Smooth muscle cell (in vitro differentiated cells): ENCODE data around the gene LMF1. TPM values are rescaled to one million over a fixed set of nuclear protein-coding genes. Genes with fewer than 3 reads are reported as not detected.

Experiments
- DNase-seq: peaks from one replicate; lab custom pipeline; 2025; ENCODE audit not compliant: unreplicated experiment; lab: John Stamatoyannopoulos, UW
- H2AFZ ChIP-seq: fragments of 200-600 bp; sonication (generic); 2 replicates; pipeline ENCODE4 v1.6.0; 2016; ENCODE audit warnings: antibody characterized with exemption, low read depth, mild to moderate bottlenecking
- H3F3A ChIP-seq: fragments of 200-600 bp; sonication (generic); 2 replicates; pipeline ENCODE4 v1.6.0; 2017; ENCODE audit warnings: antibody characterized with exemption, low read depth
- H3K27ac ChIP-seq: fragments of 200-600 bp; sonication (generic); 2 replicates; pipeline ENCODE4 v1.5.1; 2016; ENCODE audit warnings: low read depth, mild to moderate bottlenecking
- H3K27me3 ChIP-seq: fragments of 200-600 bp; sonication (generic); 2 replicates; pipeline ENCODE4 v1.6.1; 2016; ENCODE audit warnings: low read depth, mild to moderate bottlenecking
- H3K36me3 ChIP-seq: fragments of 200-600 bp; sonication (generic); 2 replicates; pipeline ENCODE4 v1.5.1; 2016; ENCODE audit warnings: low read depth
- H3K4me1 ChIP-seq: fragments of 200-600 bp; sonication (generic); 2 replicates; pipeline ENCODE4 v1.5.1; 2016; ENCODE audit warnings: low read depth
- H3K4me2 ChIP-seq: fragments of 200-600 bp; sonication (generic); 2 replicates; pipeline ENCODE4 v1.6.0; 2016; ENCODE audit warnings: mild to moderate bottlenecking
- H3K4me3 ChIP-seq: fragments of 200-600 bp; sonication (generic); 2 replicates; pipeline ENCODE4 v1.5.1; 2016; ENCODE audit warnings: mild to moderate bottlenecking
- H3K79me2 ChIP-seq: fragments of 200-600 bp; sonication (generic); 2 replicates; pipeline ENCODE4 v1.6.0; 2016; ENCODE audit warnings: low read depth, mild to moderate bottlenecking
- H3K9ac ChIP-seq: fragments of 200-600 bp; sonication (generic); 2 replicates; pipeline ENCODE4 v1.6.0; 2016; ENCODE audit warnings: low read depth
- H3K9me3 ChIP-seq: fragments of 200-600 bp; sonication (generic); replicated peaks from 2 replicates; pipeline ENCODE4 v1.5.1; 2016; ENCODE audit warnings: low read depth
- H4K20me1 ChIP-seq: fragments of 200-600 bp; sonication (generic); 2 replicates; pipeline ENCODE4 v1.6.0; 2016; ENCODE audit warnings: low read depth
- WGBS: methylation state at CpG from one replicate; pipeline ENCODE4 v1.1.7; 2016; ENCODE audit warnings: low lambda C conversion rate; 5-methylcytosine and 5-hydroxymethylcytosine counted together
- polyA plus RNA-seq: library from polyadenylated mRNA; unstranded; fragments of >200 nt; fragmentation: Nextera tagmentation; extraction: Ambion mirVana; gene quantifications from 2 replicates; pipeline ENCODE4 v1.2.1, GENCODE V29; 2016
- total RNA-seq: library from RNA; depleted of rRNA; stranded (reverse); fragments of >200 nt; gene quantifications from 2 replicates; pipeline ENCODE4 v1.2.3, GENCODE V29; 2014
- TF ChIP-seq, protein P1 (sequence below): fragments of 200-600 bp; sonication (generic); IDR thresholded peaks from 2 replicates; pipeline ENCODE4 v1.5.1; 2017; ENCODE audit warnings: borderline replicate concordance, mild to moderate bottlenecking, antibody characterized with exemption; ENCODE audit not compliant: insufficient read depth, poor library complexity, severe bottlenecking

The LMF1 gene
- total and polyA plus RNA-seq, 2 experiments from 2014 or later: 25.3 to 29.8 TPM

DNA sequence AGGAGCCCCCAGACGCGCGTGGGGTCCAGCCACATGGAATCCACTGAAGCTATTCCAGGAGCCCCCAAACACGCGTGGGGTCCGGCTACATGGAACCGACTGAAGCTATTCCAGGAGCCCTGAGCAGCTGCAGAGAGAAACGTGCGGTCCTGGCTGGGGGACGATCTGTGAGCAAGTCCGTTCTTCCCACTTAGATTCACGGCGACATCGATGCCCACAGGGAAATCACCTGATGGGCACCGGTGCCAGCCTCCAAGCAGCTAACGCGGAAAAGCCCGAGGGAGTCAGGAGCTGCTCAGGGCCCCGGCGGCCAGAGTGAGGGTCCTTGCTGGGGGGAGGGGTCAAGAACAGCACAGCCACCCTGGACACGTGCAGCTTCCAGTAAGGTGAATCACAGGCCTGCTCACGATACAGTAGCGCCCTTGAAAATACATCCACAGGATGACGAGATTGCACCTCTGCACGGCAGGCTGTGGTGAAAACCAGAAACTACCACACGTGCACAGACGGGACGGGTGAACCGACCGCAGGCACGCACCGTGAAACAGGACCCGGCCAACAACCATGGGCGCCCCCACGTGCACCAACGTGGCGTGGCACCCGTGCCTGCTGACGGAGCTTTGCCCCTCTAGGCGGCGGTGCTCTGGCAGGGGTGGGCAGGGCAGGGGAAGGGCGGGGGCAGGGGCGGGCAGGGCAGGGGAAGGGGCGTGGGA lies 92.6 kb downstream of the LMF1 start:
- H3K9me3 ChIP-seq: no peaks in the 10 kb centered on the region
- no peaks in the 10 kb centered on the region for H3K4me1 ChIP-seq
- H3K36me3 ChIP-seq: no peaks in the 10 kb centered on the region
- no peak overlapping the region for H3K27ac ChIP-seq
- TF ChIP-seq, protein P1, sequence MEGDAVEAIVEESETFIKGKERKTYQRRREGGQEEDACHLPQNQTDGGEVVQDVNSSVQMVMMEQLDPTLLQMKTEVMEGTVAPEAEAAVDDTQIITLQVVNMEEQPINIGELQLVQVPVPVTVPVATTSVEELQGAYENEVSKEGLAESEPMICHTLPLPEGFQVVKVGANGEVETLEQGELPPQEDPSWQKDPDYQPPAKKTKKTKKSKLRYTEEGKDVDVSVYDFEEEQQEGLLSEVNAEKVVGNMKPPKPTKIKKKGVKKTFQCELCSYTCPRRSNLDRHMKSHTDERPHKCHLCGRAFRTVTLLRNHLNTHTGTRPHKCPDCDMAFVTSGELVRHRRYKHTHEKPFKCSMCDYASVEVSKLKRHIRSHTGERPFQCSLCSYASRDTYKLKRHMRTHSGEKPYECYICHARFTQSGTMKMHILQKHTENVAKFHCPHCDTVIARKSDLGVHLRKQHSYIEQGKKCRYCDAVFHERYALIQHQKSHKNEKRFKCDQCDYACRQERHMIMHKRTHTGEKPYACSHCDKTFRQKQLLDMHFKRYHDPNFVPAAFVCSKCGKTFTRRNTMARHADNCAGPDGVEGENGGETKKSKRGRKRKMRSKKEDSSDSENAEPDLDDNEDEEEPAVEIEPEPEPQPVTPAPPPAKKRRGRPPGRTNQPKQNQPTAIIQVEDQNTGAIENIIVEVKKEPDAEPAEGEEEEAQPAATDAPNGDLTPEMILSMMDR: no peak
- no peak overlapping the region for H3K4me3 ChIP-seq
- no peak overlapping the region for H3K4me2 ChIP-seq
- H2AFZ ChIP-seq: no peak overlapping the region
- no peaks in the 10 kb centered on the region for H3F3A ChIP-seq
- peak; percentile 5 for DNase-seq
- H3K9ac ChIP-seq: no peak overlapping the region
- H3K79me2 ChIP-seq: no peaks in the 10 kb centered on the region
- WGBS: 76% methylated on average over 40 of the region's 44 CpGs
- H4K20me1 ChIP-seq: peaks cover 5% of the 10 kb centered on the region
- H3K27me3 ChIP-seq: no peaks in the 10 kb centered on the region

DNA sequence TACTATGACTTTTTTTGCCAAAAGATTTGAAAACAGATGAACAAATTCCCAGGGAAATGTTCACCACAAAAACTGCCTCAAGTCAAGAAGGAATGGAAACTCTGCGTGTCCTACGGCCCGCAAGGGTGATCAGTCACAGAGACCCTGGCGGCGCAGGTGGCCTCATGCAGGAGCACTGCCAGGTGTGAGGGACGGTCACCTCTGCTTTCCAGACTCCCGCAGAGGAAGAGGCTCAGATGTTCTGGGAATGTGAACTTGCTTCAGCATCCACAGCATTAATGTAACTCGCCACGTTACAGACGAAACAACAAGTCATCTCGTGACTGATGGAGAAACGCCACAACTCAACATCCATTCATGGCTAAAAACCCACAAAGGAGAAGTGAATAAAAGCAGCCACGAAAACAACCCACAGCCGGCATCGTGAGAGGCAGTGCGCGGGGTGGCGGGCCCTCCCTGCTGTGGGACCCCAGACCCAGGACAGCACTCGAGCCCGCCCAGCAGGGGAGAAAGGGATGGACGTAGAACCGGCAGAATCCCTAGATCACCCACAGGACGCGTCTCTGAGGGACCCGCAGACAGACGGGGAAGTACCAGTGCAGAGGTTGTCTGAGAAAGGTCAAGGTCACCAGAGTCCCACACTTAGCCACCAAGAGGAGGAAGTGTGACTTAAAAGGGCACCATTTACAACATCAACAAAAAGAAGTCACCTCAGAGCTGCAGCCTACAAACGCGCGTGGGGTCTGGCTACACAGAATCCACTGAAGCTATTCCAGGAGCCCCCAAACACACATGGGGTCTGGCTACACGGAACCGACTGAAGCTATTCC lies 93.3 kb downstream of the LMF1 start:
- TF ChIP-seq, protein P1: no peak
- no peak overlapping the region for H3K4me3 ChIP-seq
- H3K9me3 ChIP-seq: no peaks in the 10 kb centered on the region
- H3K4me2 ChIP-seq: no peak overlapping the region
- H3F3A ChIP-seq: no peaks in the 10 kb centered on the region
- no peak overlapping the region for H2AFZ ChIP-seq
- no peak for DNase-seq
- H4K20me1 ChIP-seq: peaks cover 5% of the 10 kb centered on the region
- H3K27me3 ChIP-seq: no peaks in the 10 kb centered on the region
- H3K36me3 ChIP-seq: no peaks in the 10 kb centered on the region
- WGBS: 95% methylated on average over 31 of the region's 31 CpGs
- no peak overlapping the region for H3K9ac ChIP-seq
- no peaks in the 10 kb centered on the region for H3K4me1 ChIP-seq
- H3K27ac ChIP-seq: no peak overlapping the region
- H3K79me2 ChIP-seq: no peaks in the 10 kb centered on the region

DNA sequence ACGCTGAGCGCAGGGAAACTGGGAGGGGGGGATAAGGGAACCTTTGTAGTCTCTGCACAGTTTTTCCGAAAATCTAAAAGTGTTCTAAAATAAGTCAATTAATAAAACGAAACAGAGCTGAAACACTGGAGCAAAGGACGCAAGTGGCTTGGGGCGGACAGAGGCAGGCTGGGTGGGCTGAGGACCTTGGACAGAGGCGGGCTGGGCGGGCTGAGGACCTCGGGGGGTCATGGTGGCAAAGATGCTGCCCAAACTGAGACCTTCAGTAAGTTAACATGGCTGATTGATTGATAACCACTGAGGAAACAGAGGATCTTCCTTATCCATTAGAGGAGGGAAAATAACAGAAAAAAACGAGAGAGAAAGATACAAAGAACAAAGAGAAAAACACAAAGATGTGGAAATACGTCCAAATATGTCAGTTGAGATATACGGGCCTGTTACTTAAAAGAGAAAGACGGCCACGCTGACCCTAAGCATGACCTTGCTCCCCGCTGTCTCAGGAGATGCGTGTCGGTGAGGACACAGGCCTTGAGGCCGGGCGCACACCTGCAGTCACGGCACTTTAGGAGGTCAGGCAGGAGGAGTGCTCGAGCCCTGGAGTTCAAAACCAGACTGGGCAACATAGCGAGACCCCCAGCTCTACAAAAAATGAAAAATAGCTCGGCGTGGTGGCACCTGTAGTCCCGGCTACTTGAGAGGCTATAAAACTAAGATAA lies 94.1 kb downstream of the LMF1 start:
- H3K79me2 ChIP-seq: no peaks in the 10 kb centered on the region
- peaks cover 5% of the 10 kb centered on the region for H4K20me1 ChIP-seq
- no peaks in the 10 kb centered on the region for H3K9me3 ChIP-seq
- no peak overlapping the region for H3K4me2 ChIP-seq
- no peak overlapping the region for H3K27ac ChIP-seq
- H2AFZ ChIP-seq: no peak overlapping the region
- no peaks in the 10 kb centered on the region for H3K4me1 ChIP-seq
- H3K36me3 ChIP-seq: no peaks in the 10 kb centered on the region
- TF ChIP-seq, protein P1: no peak
- H3F3A ChIP-seq: no peaks in the 10 kb centered on the region
- WGBS: 93% methylated on average over 25 of the region's 25 CpGs
- no peak overlapping the region for H3K4me3 ChIP-seq
- no peak overlapping the region for H3K9ac ChIP-seq
- DNase-seq: no peak
- no peaks in the 10 kb centered on the region for H3K27me3 ChIP-seq
